HG03066 (cell line): ENCODE measurements around the gene SIPA1L3.

Experiments used
- ATAC-seq: cut with Tn5 transposase; IDR thresholded peaks from one replicate; pipeline ENCODE4 v1.9.1; 2021; ENCODE audit warnings: low read depth; ENCODE audit not compliant: unreplicated experiment

The SIPA1L3 gene

GRCh38 chr19:38165335-38165734 is 258.3 kb downstream of the SIPA1L3 start:
- no peak for ATAC-seq

DNA sequence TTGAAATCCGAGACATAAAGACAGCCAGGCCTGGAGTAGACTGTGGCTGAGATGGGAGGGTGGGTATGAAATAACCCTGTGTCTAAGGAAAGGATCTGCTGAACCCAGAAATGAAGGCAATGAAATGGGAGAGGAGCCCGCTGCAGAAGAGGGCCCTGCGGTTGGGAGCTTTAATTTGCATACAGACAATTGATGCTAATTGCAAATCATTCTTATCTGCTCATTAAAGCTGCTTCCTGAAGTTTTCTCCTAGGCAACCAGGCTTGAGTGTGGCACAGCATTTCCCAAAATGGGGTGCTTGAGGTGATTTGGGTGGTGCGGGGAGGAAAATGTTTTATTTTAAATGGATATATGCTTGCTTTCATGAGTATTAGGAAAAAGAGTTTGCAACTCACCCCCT is 261.6 kb downstream of the SIPA1L3 start:
- no peak for ATAC-seq

- no peak for ATAC-seq
These were observed 263.3 kb downstream of the SIPA1L3 start for GRCh38 chr19:38170334-38170733.

GRCh38 chr19:38172001-38172400 is 265.0 kb downstream of the SIPA1L3 start:
- ATAC-seq, result no peak

DNA sequence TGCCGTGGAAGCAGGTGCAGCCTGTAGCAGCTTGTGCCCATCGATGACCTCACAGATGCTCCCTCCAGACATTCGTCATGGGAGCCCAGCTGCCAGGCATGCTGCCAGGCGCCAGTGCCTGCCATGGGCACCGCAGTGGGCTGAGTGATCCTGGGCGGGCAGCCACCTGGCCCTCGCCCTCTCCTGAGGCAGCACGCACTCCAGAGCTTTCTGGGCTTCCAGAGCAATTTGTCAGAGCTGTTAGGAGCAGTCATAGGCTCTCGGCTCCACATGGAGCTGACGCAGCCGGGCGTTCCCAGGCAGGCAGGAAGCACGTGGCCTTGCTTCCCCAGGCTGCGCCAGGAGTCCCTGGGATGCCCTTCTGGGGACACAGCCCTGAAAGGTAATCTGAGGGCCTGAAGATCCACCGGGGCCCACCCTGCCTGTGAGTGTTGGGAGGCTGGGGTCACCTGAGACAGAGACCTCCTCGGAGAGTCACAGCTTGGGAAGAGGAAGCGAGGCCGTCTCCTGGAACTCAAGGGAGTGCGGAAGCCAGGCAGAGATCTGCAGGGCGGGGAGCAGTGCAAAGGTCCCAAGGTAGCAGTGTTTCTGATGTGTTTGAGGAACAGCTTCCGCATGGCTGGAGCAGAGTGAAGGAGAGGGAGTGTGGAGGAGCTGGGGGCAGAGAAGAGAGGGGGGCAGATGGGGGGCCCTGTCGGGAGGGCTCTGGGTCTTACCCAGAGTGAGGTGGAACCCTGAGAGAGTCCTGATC is 266.5 kb downstream of the SIPA1L3 start:
- no peak for ATAC-seq

DNA sequence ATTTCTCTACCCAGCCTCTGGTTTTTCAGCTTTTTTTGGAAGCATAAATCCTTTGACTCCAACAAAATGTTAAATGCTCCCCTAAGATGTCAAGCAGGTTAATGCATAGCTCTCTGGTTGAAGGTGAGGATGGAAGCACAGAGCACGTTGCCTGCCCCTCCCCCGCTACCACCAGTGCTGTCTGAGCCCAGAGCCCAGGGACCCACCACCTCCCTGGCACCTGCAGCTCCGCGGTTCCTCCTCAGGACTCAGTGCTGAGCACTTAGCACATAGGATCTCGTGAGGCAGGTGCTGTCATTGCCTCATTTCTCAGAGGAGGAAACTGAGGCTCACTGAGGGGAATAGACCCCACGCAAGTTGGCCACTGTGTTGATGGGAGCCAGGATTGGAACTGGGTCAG is 268.4 kb downstream of the SIPA1L3 start:
- no peak for ATAC-seq

- ATAC-seq, result no peak
These were observed 273.1 kb downstream of the SIPA1L3 start for GRCh38 chr19:38180071-38180470.

GRCh38 chr19:38182536-38183210 is 275.7 kb downstream of the SIPA1L3 start:
- no peak for ATAC-seq

DNA sequence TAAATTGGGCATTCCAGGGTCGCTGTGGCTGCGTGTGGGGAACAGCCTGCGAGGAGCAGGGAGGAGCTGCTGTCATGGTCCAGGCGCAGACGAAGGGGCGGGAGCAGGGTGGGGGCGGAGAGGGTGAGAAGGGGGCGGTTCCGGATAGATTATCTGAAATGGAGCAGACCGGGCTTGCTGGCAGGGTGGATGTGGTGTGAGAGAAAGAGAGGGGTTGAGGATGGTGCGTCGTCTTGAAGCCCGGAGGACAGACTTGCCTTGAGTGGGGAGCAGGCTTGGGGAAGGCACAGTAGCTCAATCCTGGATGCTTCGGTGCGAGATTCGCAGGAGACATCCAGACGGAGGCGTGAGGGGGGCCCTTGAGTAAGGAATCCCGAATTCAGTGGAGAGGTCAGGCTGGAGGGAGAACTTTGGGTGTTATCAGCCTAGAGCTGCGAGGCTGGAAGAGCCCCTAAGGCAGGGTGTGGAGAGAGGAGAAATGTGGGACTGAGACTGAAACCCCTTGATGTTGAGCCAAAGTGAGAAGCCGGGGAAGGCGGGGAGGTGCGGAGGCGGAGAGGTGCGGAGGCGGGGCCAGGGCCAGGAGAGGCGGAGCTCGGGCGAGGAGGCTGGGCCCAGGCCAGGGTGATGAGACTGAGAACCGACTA is 276.4 kb downstream of the SIPA1L3 start:
- ATAC-seq, result no peak

DNA sequence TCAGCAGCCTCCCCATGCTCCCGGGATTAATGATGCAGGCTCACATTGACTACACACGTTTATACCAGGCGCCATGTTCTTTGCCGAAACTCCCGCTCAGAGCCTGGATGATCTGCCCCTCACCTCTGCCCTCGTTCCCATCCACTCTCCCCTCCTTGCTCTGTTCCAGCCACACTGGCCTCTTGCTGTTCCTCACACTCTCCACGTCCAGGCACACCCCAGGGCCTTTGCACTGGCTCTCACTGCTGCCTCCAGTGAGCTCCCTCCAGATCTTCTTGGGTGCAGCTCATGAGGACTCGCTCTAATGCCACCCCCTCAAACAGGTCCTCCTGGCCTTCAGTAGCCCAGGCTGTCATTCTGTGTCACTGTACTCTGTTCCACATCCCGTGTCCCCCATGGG is 277.8 kb downstream of the SIPA1L3 start:
- no peak for ATAC-seq

DNA sequence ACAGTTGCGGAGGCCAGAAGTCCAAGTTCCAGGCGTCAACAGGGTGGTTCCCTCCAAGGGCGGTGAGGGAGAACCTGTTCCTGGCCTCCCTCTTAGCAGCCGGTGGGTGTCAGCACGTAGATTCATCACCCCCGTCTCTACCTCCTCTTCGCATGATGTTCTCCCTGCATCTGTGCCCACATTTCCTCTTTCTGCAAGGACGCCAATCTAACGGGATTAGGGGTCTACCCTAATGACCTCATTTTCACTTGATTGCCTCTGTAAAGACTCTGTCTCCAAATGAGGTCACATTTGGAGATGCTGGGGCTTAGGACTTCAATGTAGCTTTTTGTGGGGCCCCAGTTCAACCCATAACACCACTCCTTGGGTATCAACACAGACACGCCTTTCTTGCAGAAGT is 278.6 kb downstream of the SIPA1L3 start:
- ATAC-seq, result no peak

DNA sequence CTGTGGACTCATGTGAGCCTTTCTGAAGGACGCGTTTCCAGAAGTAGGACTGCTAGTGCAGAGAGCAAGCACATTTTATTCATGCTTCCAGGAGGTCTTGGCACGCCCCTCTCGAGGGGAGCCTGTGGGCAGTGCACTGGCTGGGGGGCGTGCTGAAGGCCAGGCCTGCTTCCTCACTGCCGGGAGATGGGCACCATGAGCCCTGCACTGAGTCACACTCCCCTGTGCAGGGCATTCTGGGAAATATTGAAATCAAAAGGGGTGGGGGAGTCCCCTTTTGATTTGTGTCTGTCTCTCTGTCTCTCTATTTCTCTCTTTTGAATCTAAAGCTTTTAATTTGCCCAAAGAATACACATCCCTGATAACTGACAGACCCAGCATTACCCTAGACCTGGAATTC is 283.1 kb downstream of the SIPA1L3 start:
- ATAC-seq, result no peak

- no peak for ATAC-seq
These were observed 283.8 kb downstream of the SIPA1L3 start for GRCh38 chr19:38190793-38191192.

DNA sequence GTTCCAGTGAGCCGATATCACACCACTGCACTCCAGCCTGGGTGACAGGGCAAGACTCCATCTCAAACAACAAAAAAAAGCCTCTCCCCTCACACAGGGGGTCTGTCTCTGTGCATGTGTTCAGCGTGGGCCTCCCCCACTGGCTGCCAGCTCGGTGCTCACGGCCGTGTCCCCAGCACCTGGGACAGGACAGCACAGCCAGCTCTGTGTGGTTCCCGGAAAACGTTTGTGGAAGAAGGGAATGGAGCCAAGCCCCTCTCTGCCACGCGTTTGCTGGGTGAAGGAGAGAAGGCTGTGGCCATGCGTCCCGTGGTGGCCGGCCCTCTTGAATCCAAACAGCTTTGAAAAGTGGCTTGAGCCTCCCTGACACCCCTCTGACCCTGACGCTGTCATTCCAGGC is 284.7 kb downstream of the SIPA1L3 start:
- no peak for ATAC-seq

DNA sequence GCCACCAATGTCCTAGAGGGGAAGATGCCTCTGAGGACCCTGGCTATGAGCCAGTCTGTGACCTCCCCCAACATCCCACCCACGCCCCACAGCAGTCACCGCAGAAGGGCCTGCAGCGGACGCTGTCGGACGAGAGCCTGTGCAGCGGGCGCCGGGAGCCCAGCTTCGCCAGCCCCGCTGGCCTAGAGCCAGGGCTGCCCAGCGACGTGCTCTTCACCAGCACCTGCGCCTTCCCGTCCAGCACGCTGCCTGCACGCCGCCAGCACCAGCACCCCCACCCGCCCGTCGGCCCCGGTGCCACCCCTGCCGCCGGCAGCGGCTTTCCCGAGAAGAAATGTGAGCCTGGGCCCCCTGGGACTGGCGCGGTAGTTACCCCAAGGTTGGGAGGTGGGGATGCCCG is 286.4 kb downstream of the SIPA1L3 start:
- ATAC-seq, result no peak

DNA sequence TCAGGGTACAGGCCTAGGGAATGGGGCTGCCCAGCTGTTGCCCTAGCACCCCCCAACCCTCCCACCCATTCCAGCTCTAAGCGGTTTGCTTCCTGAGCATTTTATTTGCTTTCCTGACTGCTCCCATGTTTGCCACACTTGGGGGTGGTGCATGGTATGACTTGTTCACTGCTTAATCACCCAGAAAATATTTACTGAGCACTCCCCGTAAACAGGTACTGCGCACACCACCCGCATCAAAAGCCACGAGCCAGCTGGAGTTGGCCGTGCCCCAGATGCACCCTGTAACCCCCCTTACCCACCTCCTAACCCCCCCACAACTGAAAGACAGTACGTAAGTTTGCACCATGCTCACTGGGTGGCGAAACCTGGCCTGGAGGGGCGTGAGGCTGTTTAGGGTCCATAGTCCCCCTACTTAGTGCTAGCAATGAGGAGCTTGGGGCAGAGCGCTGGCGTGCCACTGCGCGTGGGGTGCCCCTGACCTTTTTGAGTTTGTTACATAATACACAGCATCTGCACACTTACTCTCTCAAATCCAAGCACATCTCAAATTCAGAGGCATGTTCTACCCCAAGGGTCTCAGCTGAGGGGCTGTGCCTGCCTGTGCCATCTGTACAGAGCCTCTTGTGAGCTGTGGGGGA is 287.2 kb downstream of the SIPA1L3 start:
- no peak for ATAC-seq

DNA sequence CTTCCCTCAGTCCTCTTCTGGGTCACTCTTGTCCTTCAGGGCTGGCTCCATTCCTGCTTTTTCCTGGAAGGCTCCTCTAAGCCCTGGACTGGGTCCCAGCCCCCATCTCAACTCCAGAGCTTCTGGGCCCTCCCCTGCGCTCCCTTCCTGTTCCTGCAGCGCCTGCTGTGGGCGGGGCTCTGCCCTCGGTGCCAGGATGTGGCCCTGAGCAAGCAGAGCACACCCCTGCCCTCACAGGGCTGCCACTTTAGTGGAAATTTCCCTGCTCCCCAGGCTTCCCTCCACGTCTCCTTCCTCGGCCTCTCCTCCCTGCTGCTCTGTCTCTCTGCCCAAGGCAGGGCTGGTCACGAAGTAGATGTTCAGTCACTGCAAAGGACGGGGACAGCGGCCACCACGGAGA is 288.2 kb downstream of the SIPA1L3 start:
- ATAC-seq, result no peak

DNA sequence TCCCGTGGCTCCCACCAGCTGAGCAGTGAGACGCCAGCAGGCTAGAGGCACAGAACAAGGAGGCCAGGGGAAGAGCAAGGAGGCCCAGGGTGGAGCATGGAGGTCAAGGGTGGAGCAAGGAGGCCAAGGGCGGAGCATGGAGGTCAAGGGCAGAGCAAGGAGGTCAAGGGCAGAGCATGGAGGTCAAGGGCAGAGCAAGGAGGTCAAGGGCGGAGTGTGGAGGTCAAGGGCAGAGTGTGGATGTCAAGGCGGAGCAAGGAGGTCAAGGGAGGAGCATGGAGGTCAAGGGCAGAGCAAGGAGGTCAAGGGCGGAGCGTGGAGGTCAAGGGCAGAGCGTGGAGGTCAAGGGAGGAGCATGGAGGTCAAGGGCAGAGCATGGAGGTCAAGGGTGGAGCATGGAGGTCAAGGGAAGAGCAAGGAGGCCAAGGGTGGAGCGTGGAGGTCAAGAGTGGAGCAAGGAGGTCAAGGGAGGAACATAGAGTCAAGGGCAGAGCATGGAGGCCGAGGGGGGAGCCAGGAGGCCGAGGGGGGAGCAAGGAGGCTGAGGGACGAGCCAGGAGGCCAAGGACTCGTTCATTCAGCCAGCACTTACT is 289.3 kb downstream of the SIPA1L3 start:
- no peak for ATAC-seq

- ATAC-seq, result no peak
These were observed 290.1 kb downstream of the SIPA1L3 start for GRCh38 chr19:38196948-38197656.

GRCh38 chr19:38197937-38198704 is 291.1 kb downstream of the SIPA1L3 start:
- no peak for ATAC-seq
